ENCODE data around the gene BDKRB2.

The BDKRB2 gene

GRCh38 chr14:96202441-96203094 is 2.1 kb upstream of the BDKRB2 start:
- TF ChIP-seq SIN3A (IDR thresholded peaks at IDR 0.05; ENCODE audit: borderline replicate concordance, insufficient read depth, low read length) (no peak), POLR2AphosphoS5 (IDR thresholded peaks at IDR 0.05; ENCODE audit: low read depth, low read length) (no peak), FOXP2 (optimal IDR thresholded peaks at IDR 0.05; ENCODE audit: borderline replicate concordance, extremely low read depth, extremely low read length, insufficient read depth) (no peak), REST (IDR thresholded peaks at IDR 0.05; ENCODE audit: insufficient read depth in 1 of 2, low read depth in 2 of 2, low read length in 2 of 2) (no peak), TAF1 (IDR thresholded peaks at IDR 0.05; ENCODE audit: borderline replicate concordance, insufficient read depth, low read length) (no peak)

- TF ChIP-seq TAF1 (IDR thresholded peaks at IDR 0.05; ENCODE audit: borderline replicate concordance, insufficient read depth, low read length), result no peak
- TF ChIP-seq REST (IDR thresholded peaks at IDR 0.05; ENCODE audit: insufficient read depth in 1 of 2, low read depth in 2 of 2, low read length in 2 of 2), result 0 out of 4 replicates have a peak, but pooled peaks of 1 of the 2 experiments have one; percentile 26
These were observed 1.5 kb upstream of the BDKRB2 start for GRCh38 chr14:96203116-96203515.

- no peak for TF ChIP-seq POLR2AphosphoS5 (IDR thresholded peaks at IDR 0.05; ENCODE audit: low read depth, low read length)
- TF ChIP-seq FOXP2 (optimal IDR thresholded peaks at IDR 0.05; ENCODE audit: borderline replicate concordance, extremely low read depth, extremely low read length, insufficient read depth), result no peak
These were observed 1.0 kb upstream of the BDKRB2 start for GRCh38 chr14:96203635-96204034.

- TF ChIP-seq TAF1 (IDR thresholded peaks at IDR 0.05; ENCODE audit: borderline replicate concordance, insufficient read depth, low read length) (no peak), FOXP2 (optimal IDR thresholded peaks at IDR 0.05; ENCODE audit: borderline replicate concordance, extremely low read depth, extremely low read length, insufficient read depth) (no peak), SIN3A (IDR thresholded peaks at IDR 0.05; ENCODE audit: borderline replicate concordance, insufficient read depth, low read length) (no peak), POLR2AphosphoS5 (IDR thresholded peaks at IDR 0.05; ENCODE audit: low read depth, low read length) (no peak), REST (IDR thresholded peaks at IDR 0.05; ENCODE audit: insufficient read depth in 1 of 2, low read depth in 2 of 2, low read length in 2 of 2) (no peak)
These were observed 679 bp downstream of the BDKRB2 start for GRCh38 chr14:96205059-96205977.

GRCh38 chr14:96205978-96206360 is 1.3 kb downstream of the BDKRB2 start:
- no peak for TF ChIP-seq SIN3A (IDR thresholded peaks at IDR 0.05; ENCODE audit: borderline replicate concordance, insufficient read depth, low read length)
- no peak for TF ChIP-seq TAF1 (IDR thresholded peaks at IDR 0.05; ENCODE audit: borderline replicate concordance, insufficient read depth, low read length)
- TF ChIP-seq REST (IDR thresholded peaks at IDR 0.05; ENCODE audit: insufficient read depth in 1 of 2, low read depth in 2 of 2, low read length in 2 of 2), result no peak
- no peak for TF ChIP-seq FOXP2 (optimal IDR thresholded peaks at IDR 0.05; ENCODE audit: borderline replicate concordance, extremely low read depth, extremely low read length, insufficient read depth)
- no peak for TF ChIP-seq POLR2AphosphoS5 (IDR thresholded peaks at IDR 0.05; ENCODE audit: low read depth, low read length)

Data from PFSK-1 (cell line).